Endothelial cell of umbilical vein (primary cell): ENCODE results near the gene KIF6.

Source experiments
- EZH2 ChIP-seq: IDR thresholded peaks from 2 replicates; pipeline ENCODE4 v1.6.1; 2012; ENCODE audit warnings: borderline replicate concordance, low read depth, mild to moderate bottlenecking, moderate library complexity, low read length, inconsistent platforms; ENCODE audit not compliant: severe bottlenecking
- GATA2 ChIP-seq: IDR thresholded peaks from 2 replicates; pipeline ENCODE4 v1.7.0; 2011; ENCODE audit warnings: low read depth, mild to moderate bottlenecking, moderate library complexity, mixed read lengths, low read length; ENCODE audit not compliant: insufficient read length, insufficient read depth
- JUN ChIP-seq: IDR thresholded peaks from 2 replicates; pipeline ENCODE4 v1.6.1; 2011; ENCODE audit warnings: borderline replicate concordance, low read depth; ENCODE audit not compliant: insufficient read length, insufficient read depth
- MYC ChIP-seq: IDR thresholded peaks from one replicate; pipeline ENCODE4 v1.6.1; 2011; ENCODE audit warnings: mild to moderate bottlenecking, low read depth, low read length
- POLR2A ChIP-seq: IDR thresholded peaks from 2 replicates; pipeline ENCODE4 v1.6.1; 2012; ENCODE audit warnings: low read depth, mild to moderate bottlenecking, control low read depth, low read length
- POLR2AphosphoS5 ChIP-seq: IDR thresholded peaks from 2 replicates; pipeline ENCODE4 v1.6.1; 2012; ENCODE audit warnings: low read depth, mild to moderate bottlenecking, control low read depth, low read length, moderate library complexity; ENCODE audit not compliant: insufficient read depth
- TF ChIP-seq, protein P1 (sequence below), 2 donors: IDR thresholded peaks; 1 replicate in 1 of 2; 2 replicates in 1 of 2; pipeline ENCODE4 v1.5.1; 2011; ENCODE audit warnings: low read length in 2 of 2, mild to moderate bottlenecking in 2 of 2, moderate library complexity in 2 of 2, control low read depth in 1 of 2, inconsistent platforms in 1 of 2, low read depth in 1 of 2; ENCODE audit not compliant: insufficient read depth in 1 of 2; ENCODE audit errors: extremely low read depth in 1 of 2
- TF ChIP-seq, protein P2 (sequence below): IDR thresholded peaks from 2 replicates; pipeline ENCODE4 v1.6.1; 2011; ENCODE audit not compliant: insufficient read depth, insufficient read length

DNA sequence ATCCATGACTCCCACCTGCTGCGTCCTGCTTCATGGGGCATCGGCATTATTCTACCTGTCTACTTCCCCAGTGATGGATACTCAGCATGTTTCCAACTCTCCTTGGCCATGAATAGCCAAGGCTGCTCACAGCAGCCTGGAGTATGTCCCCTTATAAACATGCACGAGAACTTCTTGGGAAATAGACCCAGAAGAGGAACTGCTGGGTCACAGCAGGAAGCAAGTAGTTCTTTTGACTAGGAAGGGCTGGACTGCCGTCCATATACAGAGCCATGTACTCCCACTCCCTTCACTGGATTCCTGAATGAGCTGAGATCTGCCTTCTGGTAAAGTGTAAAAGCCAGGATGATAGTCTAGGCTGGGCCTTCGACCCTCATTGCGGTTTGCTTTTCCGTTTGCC is 296.4 kb downstream of the KIF6 start:
- no peak for TF ChIP-seq MYC
- TF ChIP-seq POLR2A, result no peak
- TF ChIP-seq EZH2, result no peak
- TF ChIP-seq, protein P1, sequence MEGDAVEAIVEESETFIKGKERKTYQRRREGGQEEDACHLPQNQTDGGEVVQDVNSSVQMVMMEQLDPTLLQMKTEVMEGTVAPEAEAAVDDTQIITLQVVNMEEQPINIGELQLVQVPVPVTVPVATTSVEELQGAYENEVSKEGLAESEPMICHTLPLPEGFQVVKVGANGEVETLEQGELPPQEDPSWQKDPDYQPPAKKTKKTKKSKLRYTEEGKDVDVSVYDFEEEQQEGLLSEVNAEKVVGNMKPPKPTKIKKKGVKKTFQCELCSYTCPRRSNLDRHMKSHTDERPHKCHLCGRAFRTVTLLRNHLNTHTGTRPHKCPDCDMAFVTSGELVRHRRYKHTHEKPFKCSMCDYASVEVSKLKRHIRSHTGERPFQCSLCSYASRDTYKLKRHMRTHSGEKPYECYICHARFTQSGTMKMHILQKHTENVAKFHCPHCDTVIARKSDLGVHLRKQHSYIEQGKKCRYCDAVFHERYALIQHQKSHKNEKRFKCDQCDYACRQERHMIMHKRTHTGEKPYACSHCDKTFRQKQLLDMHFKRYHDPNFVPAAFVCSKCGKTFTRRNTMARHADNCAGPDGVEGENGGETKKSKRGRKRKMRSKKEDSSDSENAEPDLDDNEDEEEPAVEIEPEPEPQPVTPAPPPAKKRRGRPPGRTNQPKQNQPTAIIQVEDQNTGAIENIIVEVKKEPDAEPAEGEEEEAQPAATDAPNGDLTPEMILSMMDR (IDR thresholded peaks at IDR 0.05; ENCODE audit: extremely low read depth in 1 of 2, insufficient read depth in 1 of 2, low read depth in 1 of 2, low read length in 2 of 2), result no peak
- no peak for TF ChIP-seq POLR2AphosphoS5
- TF ChIP-seq, protein P2, sequence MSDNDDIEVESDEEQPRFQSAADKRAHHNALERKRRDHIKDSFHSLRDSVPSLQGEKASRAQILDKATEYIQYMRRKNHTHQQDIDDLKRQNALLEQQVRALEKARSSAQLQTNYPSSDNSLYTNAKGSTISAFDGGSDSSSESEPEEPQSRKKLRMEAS, result no peak
- no peak for TF ChIP-seq JUN
- TF ChIP-seq GATA2, result no peak
